Activated CD8-positive, alpha-beta memory T cell treated with anti-CD3 and anti-CD28 coated beads, Interleukin-2, amount 50 U/mL, for 1 hour (primary cell): ENCODE results near the gene FRMD4A.

Experiments
- DNase-seq: peaks from one replicate; pipeline ENCODE4 v3.0.0-alpha.2; 2020; ENCODE audit errors: extremely low read depth

Gene FRMD4A

GRCh38 chr10:13820119-13820963, 510.4 kb downstream of the FRMD4A start:
- DNase-seq, result no peak

- DNase-seq, result no peak
Observed at GRCh38 chr10:13816195-13816925, 514.4 kb downstream of the FRMD4A start.

- no peak for DNase-seq
Observed at GRCh38 chr10:13815756-13816155, 515.0 kb downstream of the FRMD4A start.

GRCh38 chr10:13813550-13813949, 517.2 kb downstream of the FRMD4A start:
- DNase-seq, result no peak

- no peak for DNase-seq
Observed at GRCh38 chr10:13812804-13813203, 517.9 kb downstream of the FRMD4A start.

GRCh38 chr10:13810568-13810967, 520.2 kb downstream of the FRMD4A start:
- DNase-seq, result no peak

GRCh38 chr10:13809427-13809826, 521.3 kb downstream of the FRMD4A start:
- no peak for DNase-seq

- no peak for DNase-seq
Observed at GRCh38 chr10:13808556-13809391, 522.0 kb downstream of the FRMD4A start.

GRCh38 chr10:13806419-13806818, 524.3 kb downstream of the FRMD4A start:
- DNase-seq, result no peak

- DNase-seq, result no peak
Observed at GRCh38 chr10:13803566-13804554, 526.9 kb downstream of the FRMD4A start.

GRCh38 chr10:13801907-13802288, 528.8 kb downstream of the FRMD4A start:
- no peak for DNase-seq

- no peak for DNase-seq
Observed at GRCh38 chr10:13801156-13801906, 529.4 kb downstream of the FRMD4A start.

- DNase-seq, result no peak
Observed at GRCh38 chr10:13797164-13797563, 533.6 kb downstream of the FRMD4A start.

GRCh38 chr10:13795653-13796555, 534.8 kb downstream of the FRMD4A start:
- no peak for DNase-seq

- no peak for DNase-seq
Observed at GRCh38 chr10:13794992-13795612, 535.6 kb downstream of the FRMD4A start.

GRCh38 chr10:13792006-13792405, 538.7 kb downstream of the FRMD4A start:
- no peak for DNase-seq

GRCh38 chr10:13791483-13791882, 539.2 kb downstream of the FRMD4A start:
- DNase-seq, result no peak

GRCh38 chr10:13790196-13790595, 540.5 kb downstream of the FRMD4A start:
- no peak for DNase-seq

GRCh38 chr10:13789448-13789829, 541.3 kb downstream of the FRMD4A start:
- DNase-seq, result no peak
